ENCODE data around the gene PPP6R1.
"Not testable (repeated sequence)": the region's sequence is repeated elsewhere in the genome, so short reads cannot be mapped to it uniquely, and the experiment has no call there.

Gene PPP6R1

GRCh38 chr19:55228015-55228391 lies 30.8 kb downstream of the PPP6R1 start:
- no peak for TF ChIP-seq CTCF (IDR thresholded peaks at IDR 0.05; ENCODE audit: low read depth, low read length, missing control alignments)
- no peak for DNase-seq (ENCODE audit: extremely low read depth, low read depth)
- no peak overlapping the region for H3K4me3 ChIP-seq (replicated peaks; ENCODE audit: low read depth, low read length)

- no peak for DNase-seq (ENCODE audit: extremely low read depth, low read depth)
- H3K4me3 ChIP-seq (replicated peaks; ENCODE audit: low read depth, low read length): no peak overlapping the region
- TF ChIP-seq CTCF (IDR thresholded peaks at IDR 0.05; ENCODE audit: low read depth, low read length, missing control alignments): no peak
These were observed 31.4 kb downstream of the PPP6R1 start for GRCh38 chr19:55227241-55228014.

GRCh38 chr19:55226788-55227187 lies 32.0 kb downstream of the PPP6R1 start:
- no peak for DNase-seq (ENCODE audit: extremely low read depth, low read depth)
- H3K4me3 ChIP-seq (replicated peaks; ENCODE audit: low read depth, low read length): no peak overlapping the region
- TF ChIP-seq CTCF (IDR thresholded peaks at IDR 0.05; ENCODE audit: low read depth, low read length, missing control alignments): no peak

GRCh38 chr19:55226273-55226672 lies 32.5 kb downstream of the PPP6R1 start:
- DNase-seq (ENCODE audit: extremely low read depth, low read depth): no peak
- no peak overlapping the region for H3K4me3 ChIP-seq (replicated peaks; ENCODE audit: low read depth, low read length)
- TF ChIP-seq CTCF (IDR thresholded peaks at IDR 0.05; ENCODE audit: low read depth, low read length, missing control alignments): no peak

- no peak for DNase-seq (ENCODE audit: extremely low read depth, low read depth)
- no peak overlapping the region for H3K4me3 ChIP-seq (replicated peaks; ENCODE audit: low read depth, low read length)
- TF ChIP-seq CTCF (IDR thresholded peaks at IDR 0.05; ENCODE audit: low read depth, low read length, missing control alignments): no peak
These were observed 33.3 kb downstream of the PPP6R1 start for GRCh38 chr19:55225415-55225958.

GRCh38 chr19:55224679-55225414 lies 34.0 kb downstream of the PPP6R1 start:
- not testable (repeated sequence) for H3K4me3 ChIP-seq (replicated peaks; ENCODE audit: low read depth, low read length); DNase-seq (ENCODE audit: extremely low read depth, low read depth)

GRCh38 chr19:55224038-55224665 lies 34.7 kb downstream of the PPP6R1 start:
- TF ChIP-seq CTCF (IDR thresholded peaks at IDR 0.05; ENCODE audit: low read depth, low read length, missing control alignments): no peak
- no peak overlapping the region for H3K4me3 ChIP-seq (replicated peaks; ENCODE audit: low read depth, low read length)
- DNase-seq (ENCODE audit: extremely low read depth, low read depth): no peak
